ENCODE results near the gene POC5. TPM values are rescaled to one million over a fixed set of nuclear protein-coding genes. Genes with fewer than 3 reads are reported as not detected.

POC5 gene
- total and polyA plus RNA-seq, 2 of the 13 experiments (the other 11 are each of a cell fraction or from before 2014, with no cell fraction given) = 6.9 to 9.3 TPM

DNA sequence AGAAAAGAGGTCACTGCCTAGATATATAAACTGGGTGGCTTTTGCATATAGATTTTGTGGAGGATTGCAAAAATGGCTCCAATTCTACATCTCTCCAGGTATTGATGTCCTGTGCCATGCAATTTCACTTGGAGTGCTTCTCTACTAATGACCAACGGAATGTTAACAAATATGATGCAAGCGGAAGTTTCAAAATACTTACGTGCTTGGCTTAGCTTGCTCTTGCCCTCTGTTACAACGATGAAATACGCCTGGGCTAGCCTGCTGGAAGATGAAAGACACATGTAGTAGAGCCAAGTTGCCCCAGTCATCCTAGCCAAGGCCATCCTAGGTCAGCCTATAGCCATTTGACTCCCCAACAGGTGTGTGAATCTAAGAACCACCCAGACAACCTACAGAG lies 3.6 kb upstream of the POC5 start (continued):
- TF ChIP-seq GLI4 (CRISPR knock-in tag; IDR thresholded peaks at IDR 0.05; ENCODE audit: borderline replicate concordance) (no peak), ZNF510 (CRISPR knock-in tag; IDR thresholded peaks at IDR 0.05; ENCODE audit: low read depth) (no peak), ATF2 (CRISPR knock-in tag; IDR thresholded peaks at IDR 0.05) (peak; percentile 47; the same call in 1 of the 2 replicates), CSRNP2 (CRISPR knock-in tag; conservative IDR thresholded peaks at IDR 0.05; ENCODE audit: low read depth) (no peak), CREB1 (IDR thresholded peaks at IDR 0.05) (0 out of 2 replicates have a peak, but pooled peaks have one; percentile 8), CREB1 (CRISPR knock-in tag; IDR thresholded peaks at IDR 0.05) (peak; percentile 69; the same call in 1 of the 2 replicates), ZNF776 (CRISPR knock-in tag; IDR thresholded peaks at IDR 0.05) (no peak), ZNF879 (CRISPR knock-in tag; IDR thresholded peaks at IDR 0.05) (no peak), MIER3 (CRISPR knock-in tag; IDR thresholded peaks at IDR 0.05; ENCODE audit: borderline replicate concordance) (peak; percentile 72; the same call in 1 of the 2 replicates), ZNF891 (CRISPR knock-in tag; IDR thresholded peaks at IDR 0.05) (no peak), SMARCC2 (IDR thresholded peaks at IDR 0.05) (no peak), KDM5A (IDR thresholded peaks at IDR 0.05; ENCODE audit: borderline replicate concordance, low read length) (no peak), TMF1 (CRISPR knock-in tag; IDR thresholded peaks at IDR 0.05; ENCODE audit: low read depth) (no peak), ZNF614 (CRISPR knock-in tag; IDR thresholded peaks at IDR 0.05; ENCODE audit: borderline replicate concordance) (0 out of 2 replicates have a peak, but pooled peaks have one; percentile 38), NR2F1 (CRISPR knock-in tag; IDR thresholded peaks at IDR 0.05) (no peak), YEATS2 (CRISPR knock-in tag; IDR thresholded peaks at IDR 0.05; ENCODE audit: borderline replicate concordance) (peak; percentile 44; the same call in 1 of the 2 replicates), ZSCAN9 (CRISPR knock-in tag; IDR thresholded peaks at IDR 0.05; ENCODE audit: borderline replicate concordance) (0 out of 2 replicates have a peak, but pooled peaks have one; percentile 41), RBFOX2 (IDR thresholded peaks at IDR 0.05; ENCODE audit: low read depth, low read length) (no peak), RAD51 (IDR thresholded peaks at IDR 0.05; ENCODE audit: borderline replicate concordance) (no peak), SRY (CRISPR knock-in tag; IDR thresholded peaks at IDR 0.05) (no peak), SNAPC2 (CRISPR knock-in tag; IDR thresholded peaks at IDR 0.05) (no peak), HDAC2 (CRISPR knock-in tag; IDR thresholded peaks at IDR 0.05) (peak; percentile 32; the same call in 1 of the 2 replicates), CENPX (CRISPR knock-in tag; IDR thresholded peaks at IDR 0.05) (no peak), NONO (IDR thresholded peaks at IDR 0.05) (no peak), NONO (CRISPR knock-in tag; conservative IDR thresholded peaks at IDR 0.05) (no peak), NKX3-1 (CRISPR knock-in tag; IDR thresholded peaks at IDR 0.05) (0 out of 2 replicates have a peak, but pooled peaks have one; percentile 30), ZNF292 (CRISPR knock-in tag; IDR thresholded peaks at IDR 0.05; ENCODE audit: borderline replicate concordance, low read depth) (peak; percentile 25; the same call in 1 of the 2 replicates)
- TF ChIP-seq, protein P1, sequence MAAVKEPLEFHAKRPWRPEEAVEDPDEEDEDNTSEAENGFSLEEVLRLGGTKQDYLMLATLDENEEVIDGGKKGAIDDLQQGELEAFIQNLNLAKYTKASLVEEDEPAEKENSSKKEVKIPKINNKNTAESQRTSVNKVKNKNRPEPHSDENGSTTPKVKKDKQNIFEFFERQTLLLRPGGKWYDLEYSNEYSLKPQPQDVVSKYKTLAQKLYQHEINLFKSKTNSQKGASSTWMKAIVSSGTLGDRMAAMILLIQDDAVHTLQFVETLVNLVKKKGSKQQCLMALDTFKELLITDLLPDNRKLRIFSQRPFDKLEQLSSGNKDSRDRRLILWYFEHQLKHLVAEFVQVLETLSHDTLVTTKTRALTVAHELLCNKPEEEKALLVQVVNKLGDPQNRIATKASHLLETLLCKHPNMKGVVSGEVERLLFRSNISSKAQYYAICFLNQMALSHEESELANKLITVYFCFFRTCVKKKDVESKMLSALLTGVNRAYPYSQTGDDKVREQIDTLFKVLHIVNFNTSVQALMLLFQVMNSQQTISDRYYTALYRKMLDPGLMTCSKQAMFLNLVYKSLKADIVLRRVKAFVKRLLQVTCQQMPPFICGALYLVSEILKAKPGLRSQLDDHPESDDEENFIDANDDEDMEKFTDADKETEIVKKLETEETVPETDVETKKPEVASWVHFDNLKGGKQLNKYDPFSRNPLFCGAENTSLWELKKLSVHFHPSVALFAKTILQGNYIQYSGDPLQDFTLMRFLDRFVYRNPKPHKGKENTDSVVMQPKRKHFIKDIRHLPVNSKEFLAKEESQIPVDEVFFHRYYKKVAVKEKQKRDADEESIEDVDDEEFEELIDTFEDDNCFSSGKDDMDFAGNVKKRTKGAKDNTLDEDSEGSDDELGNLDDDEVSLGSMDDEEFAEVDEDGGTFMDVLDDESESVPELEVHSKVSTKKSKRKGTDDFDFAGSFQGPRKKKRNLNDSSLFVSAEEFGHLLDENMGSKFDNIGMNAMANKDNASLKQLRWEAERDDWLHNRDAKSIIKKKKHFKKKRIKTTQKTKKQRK (IDR thresholded peaks at IDR 0.05; ENCODE audit: low read length) = no peak
